Osteoblast (primary cell): Measurements from ENCODE around the gene OPA1. TPM values are rescaled to one million over a fixed set of nuclear protein-coding genes. Genes with fewer than 3 reads are reported as not detected.

Source experiments
- DNase-seq: peaks from one replicate; pipeline ENCODE4 v3.0.0; 2011; ENCODE audit warnings: low spot score, mixed read lengths; ENCODE audit not compliant: insufficient read length; ENCODE audit errors: missing footprints
- H2AFZ ChIP-seq: 2 replicates; pipeline ENCODE4 v1.6.0; 2011; ENCODE audit warnings: mild to moderate bottlenecking, low read length
- H3K27ac ChIP-seq: 2 replicates; pipeline ENCODE4 v1.5.1; 2011; ENCODE audit warnings: mild to moderate bottlenecking, low read depth, low read length, moderate library complexity
- H3K27me3 ChIP-seq: 2 replicates; pipeline ENCODE4 v1.6.0; 2012; ENCODE audit warnings: mild to moderate bottlenecking, control low read depth, inconsistent platforms, low read length, moderate library complexity; ENCODE audit not compliant: insufficient read depth
- H3K36me3 ChIP-seq: 2 replicates; pipeline ENCODE4 v1.5.1; 2011; ENCODE audit warnings: mild to moderate bottlenecking, low read length, control low read depth, moderate library complexity; ENCODE audit not compliant: insufficient read depth
- H3K4me1 ChIP-seq: 2 replicates; pipeline ENCODE4 v1.5.1; 2011; ENCODE audit warnings: mild to moderate bottlenecking, low read length, control low read depth, moderate library complexity; ENCODE audit not compliant: insufficient read depth
- H3K4me2 ChIP-seq: 2 replicates; pipeline ENCODE4 v1.6.0; 2011; ENCODE audit warnings: mild to moderate bottlenecking, low read length; ENCODE audit not compliant: insufficient read depth
- H3K4me3 ChIP-seq: fragments of 200-600 bp; sonication (generic); 3 replicates; pipeline ENCODE4 v1.5.1; 2012; ENCODE audit warnings: mild to moderate bottlenecking, low read length, inconsistent platforms; ENCODE audit not compliant: insufficient read depth
- H3K79me2 ChIP-seq: 2 replicates; pipeline ENCODE4 v1.6.0; 2012; ENCODE audit warnings: mild to moderate bottlenecking, low read length, control low read depth, inconsistent platforms; ENCODE audit not compliant: insufficient read depth
- H3K9me3 ChIP-seq: 2 replicates; pipeline ENCODE4 v1.5.1; 2011; ENCODE audit warnings: low read depth, low read length, control low read depth
- H4K20me1 ChIP-seq: 2 replicates; pipeline ENCODE4 v1.6.0; 2012; ENCODE audit warnings: mild to moderate bottlenecking, low read length, control low read depth; ENCODE audit not compliant: insufficient read depth
- CTCF ChIP-seq: IDR thresholded peaks from 2 replicates; pipeline ENCODE4 v1.5.1; 2011; ENCODE audit warnings: mild to moderate bottlenecking, low read depth, low read length, moderate library complexity; ENCODE audit errors: extremely low read depth
- total RNA-seq: library from RNA; depleted of rRNA; stranded (reverse); fragments of >200 nt; gene quantifications from 2 replicates; pipeline ENCODE4 v1.2.3, GENCODE V29; 2012

Gene OPA1
- total RNA-seq, 1 donor: 77.4 TPM

GRCh38 chr3:193563426-193563825, 29.6 kb upstream of the OPA1 start:
- Histone ChIP-seq H2AFZ (no peak overlapping the region), H3K4me1 (no peaks in the 10 kb centered on the region), H3K4me2 (no peak overlapping the region), H3K9me3 (no peaks in the 10 kb centered on the region), H3K36me3 (no peaks in the 10 kb centered on the region), H3K27ac (no peak overlapping the region), H4K20me1 (no peaks in the 10 kb centered on the region), H3K27me3 (no peaks in the 10 kb centered on the region), H3K4me3 (no peak overlapping the region), H3K79me2 (no peaks in the 10 kb centered on the region)
- TF ChIP-seq CTCF: no peak
- no peak for DNase-seq

- H3K79me2 ChIP-seq: no peaks in the 10 kb centered on the region
- no peaks in the 10 kb centered on the region for H4K20me1 ChIP-seq
- H3K4me2 ChIP-seq: no peak overlapping the region
- H3K36me3 ChIP-seq: no peaks in the 10 kb centered on the region
- H2AFZ ChIP-seq: no peak overlapping the region
- H3K4me3 ChIP-seq: no peak overlapping the region
- DNase-seq: no peak
- TF ChIP-seq CTCF: no peak
- no peak overlapping the region for H3K27ac ChIP-seq
- no peaks in the 10 kb centered on the region for H3K4me1 ChIP-seq
- no peaks in the 10 kb centered on the region for H3K27me3 ChIP-seq
- no peaks in the 10 kb centered on the region for H3K9me3 ChIP-seq
These were observed 29.0 kb upstream of the OPA1 start for GRCh38 chr3:193564012-193564411.

- H3K27ac ChIP-seq: no peak overlapping the region
- H3K27me3 ChIP-seq: no peaks in the 10 kb centered on the region
- no peaks in the 10 kb centered on the region for H3K36me3 ChIP-seq
- no peaks in the 10 kb centered on the region for H4K20me1 ChIP-seq
- H2AFZ ChIP-seq: no peak overlapping the region
- H3K4me1 ChIP-seq: no peaks in the 10 kb centered on the region
- H3K79me2 ChIP-seq: no peaks in the 10 kb centered on the region
- no peak overlapping the region for H3K4me2 ChIP-seq
- no peak overlapping the region for H3K4me3 ChIP-seq
- TF ChIP-seq CTCF: no peak
- no peak for DNase-seq
- H3K9me3 ChIP-seq: no peaks in the 10 kb centered on the region
These were observed 23.9 kb upstream of the OPA1 start for GRCh38 chr3:193569119-193569518.

GRCh38 chr3:193572426-193572908, 20.5 kb upstream of the OPA1 start:
- peaks cover 1% of the 10 kb centered on the region for H3K27me3 ChIP-seq
- no peaks in the 10 kb centered on the region for H3K36me3 ChIP-seq
- H4K20me1 ChIP-seq: no peaks in the 10 kb centered on the region
- no peaks in the 10 kb centered on the region for H3K9me3 ChIP-seq
- H2AFZ ChIP-seq: no peak overlapping the region
- H3K4me1 ChIP-seq: no peaks in the 10 kb centered on the region
- no peaks in the 10 kb centered on the region for H3K79me2 ChIP-seq
- DNase-seq: no peak
- no peak overlapping the region for H3K4me2 ChIP-seq
- TF ChIP-seq CTCF: peak; percentile 83
- H3K27ac ChIP-seq: no peak overlapping the region
- no peak overlapping the region for H3K4me3 ChIP-seq
